MM.1S (cell line): ENCODE measurements around the gene NKRF.

Experiments used
- DNase-seq: peaks from one replicate; pipeline ENCODE4 v3.0.0-alpha.2; 2015
- H2AFZ ChIP-seq: fragments of 300-600 bp; sonication (generic); 2 replicates; pipeline ENCODE4 v1.6.0; 2016; ENCODE audit warnings: antibody characterized with exemption, low read length
- H3F3A ChIP-seq: fragments of 300-600 bp; sonication (generic); 2 replicates; pipeline ENCODE4 v1.6.1; 2016; ENCODE audit warnings: mild to moderate bottlenecking, antibody characterized with exemption, low read length, moderate library complexity, mixed read lengths; ENCODE audit not compliant: insufficient read depth
- H3K27ac ChIP-seq: fragments of 300-600 bp; sonication (generic); 2 replicates; pipeline ENCODE4 v1.5.1; 2016; ENCODE audit warnings: mild to moderate bottlenecking, low read length
- H3K27me3 ChIP-seq: fragments of 300-600 bp; sonication (generic); replicated peaks from 2 replicates; pipeline ENCODE4 v1.6.0; 2016; ENCODE audit warnings: low read length; ENCODE audit not compliant: insufficient read depth
- H3K36me3 ChIP-seq: fragments of 300-600 bp; sonication (generic); replicated peaks from 2 replicates; pipeline ENCODE4 v1.6.1; 2016; ENCODE audit warnings: mild to moderate bottlenecking, low read length, mixed read lengths; ENCODE audit not compliant: insufficient read depth
- H3K4me1 ChIP-seq: fragments of 300-600 bp; sonication (generic); 2 replicates; pipeline ENCODE4 v1.6.1; 2016; ENCODE audit warnings: low read length, mixed read lengths
- H3K4me2 ChIP-seq: fragments of 300-600 bp; sonication (generic); 2 replicates; pipeline ENCODE4 v1.6.0; 2016; ENCODE audit warnings: low read depth, low read length
- H3K4me3 ChIP-seq: fragments of 300-600 bp; sonication (generic); 2 replicates; pipeline ENCODE4 v1.5.1; 2016; ENCODE audit warnings: low read length, mixed read lengths
- H3K79me2 ChIP-seq: fragments of 300-600 bp; sonication (generic); 2 replicates; pipeline ENCODE4 v1.6.1; 2016; ENCODE audit warnings: mixed run types, low read length, mixed read lengths
- H3K9ac ChIP-seq: fragments of 300-600 bp; sonication (generic); 2 replicates; pipeline ENCODE4 v1.6.1; 2016; ENCODE audit warnings: low read length, mixed read lengths
- H3K9me2 ChIP-seq: fragments of 300-600 bp; sonication (generic); replicated peaks from 2 replicates; pipeline ENCODE4 v1.6.1; 2016; ENCODE audit warnings: mild to moderate bottlenecking, low read length, mixed read lengths; ENCODE audit not compliant: insufficient read depth
- H3K9me3 ChIP-seq: fragments of 300-600 bp; sonication (generic); replicated peaks from 2 replicates; pipeline ENCODE4 v1.6.1; 2016; ENCODE audit warnings: mild to moderate bottlenecking, low read length, mixed read lengths; ENCODE audit not compliant: insufficient read depth
- H4K20me1 ChIP-seq: fragments of 300-600 bp; sonication (generic); 2 replicates; pipeline ENCODE4 v1.6.1; 2016; ENCODE audit warnings: mild to moderate bottlenecking, low read length, moderate library complexity, mixed read lengths; ENCODE audit not compliant: insufficient read depth
- CTCF ChIP-seq: fragments of 300-600 bp; sonication (generic); IDR thresholded peaks from 2 replicates; pipeline ENCODE4 v1.5.1; 2016; ENCODE audit warnings: antibody characterized with exemption, low read length, mixed read lengths
- EZH2 ChIP-seq: fragments of 300-600 bp; sonication (generic); optimal IDR thresholded peaks from 2 replicates; pipeline ENCODE3; 2017; ENCODE audit warnings: low read depth, mild to moderate bottlenecking, antibody characterized with exemption, low read length, mixed read lengths
- EZH2phosphoT487 ChIP-seq: fragments of 300-600 bp; sonication (generic); IDR thresholded peaks from 2 replicates; pipeline ENCODE4 v1.6.1; 2018; ENCODE audit warnings: antibody characterized with exemption, low read length

Gene NKRF

DNA sequence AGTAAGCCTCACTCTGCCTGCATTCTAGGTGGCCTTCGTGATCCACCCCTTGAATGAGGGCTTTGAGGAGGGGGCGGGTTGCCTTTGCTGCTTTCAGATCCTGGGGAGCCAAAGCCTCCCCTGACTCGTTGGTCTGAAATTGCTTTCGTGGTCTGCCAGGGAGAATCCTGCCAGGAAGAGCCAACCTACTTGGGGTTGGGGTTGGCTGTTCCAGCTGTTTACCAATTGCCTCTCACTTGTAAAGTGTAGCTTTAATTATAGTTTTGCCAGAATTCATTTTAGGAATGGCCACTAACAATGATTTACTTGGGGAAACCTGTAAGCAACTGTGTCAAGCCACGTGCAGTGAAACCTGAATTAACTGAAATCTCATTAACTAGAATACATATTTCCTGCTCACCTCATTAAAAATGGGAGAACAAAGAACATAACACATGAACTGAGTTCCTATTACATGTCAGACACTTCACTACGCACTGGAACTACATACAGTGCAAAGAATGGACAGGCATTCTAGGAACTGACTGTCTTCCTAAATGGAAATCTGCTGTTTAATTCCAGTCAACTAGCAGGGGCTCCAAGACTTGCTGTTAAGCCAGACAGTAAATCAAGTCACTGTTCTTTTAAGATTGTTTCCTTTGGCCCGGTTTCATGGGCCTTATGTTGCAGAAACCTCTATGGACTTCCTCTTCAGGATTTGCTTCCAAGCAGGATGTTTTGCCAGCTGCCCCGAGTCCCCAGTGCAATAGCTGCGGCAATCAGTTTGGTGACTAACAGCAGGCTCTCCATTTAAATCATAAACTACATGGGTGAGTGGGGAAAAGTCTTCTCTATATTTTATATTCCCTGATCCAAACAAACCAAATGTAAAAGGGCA lies 16.4 kb upstream of the NKRF start:
- Histone ChIP-seq H3K9ac (no peak overlapping the region), H3K4me3 (no peak overlapping the region), H3K27me3 (no peaks in the 10 kb centered on the region), H3K27ac (peak overlapping the region; percentile 10; the same call in 1 of the 2 replicates), H4K20me1 (no peaks in the 10 kb centered on the region), H2AFZ (no peak overlapping the region), H3F3A (peaks cover 31% of the 10 kb centered on the region), H3K36me3 (no peaks in the 10 kb centered on the region), H3K9me2 (no peaks in the 10 kb centered on the region), H3K79me2 (peaks cover 6% of the 10 kb centered on the region; the same call in 1 of the 2 replicates), H3K9me3 (no peaks in the 10 kb centered on the region), H3K4me2 (no peak overlapping the region), H3K4me1 (peaks cover 45% of the 10 kb centered on the region)
- TF ChIP-seq EZH2, result no peak
- TF ChIP-seq CTCF, result no peak
- no peak for TF ChIP-seq EZH2phosphoT487
- no peak for DNase-seq

- Histone ChIP-seq H3K4me3 (no peak overlapping the region), H3K9me3 (no peaks in the 10 kb centered on the region), H2AFZ (no peak overlapping the region), H3K27ac (no peak overlapping the region), H3K4me2 (no peak overlapping the region), H3K79me2 (peaks cover 6% of the 10 kb centered on the region; the same call in 1 of the 2 replicates), H3K36me3 (no peaks in the 10 kb centered on the region), H4K20me1 (no peaks in the 10 kb centered on the region), H3K9ac (no peak overlapping the region), H3K9me2 (no peaks in the 10 kb centered on the region), H3F3A (peaks cover 4% of the 10 kb centered on the region), H3K27me3 (no peaks in the 10 kb centered on the region), H3K4me1 (peaks cover 15% of the 10 kb centered on the region)
- TF ChIP-seq CTCF (no peak), EZH2phosphoT487 (no peak), EZH2 (no peak)
- no peak for DNase-seq
These were observed 12.2 kb upstream of the NKRF start for GRCh38 chrX:119618439-119618838.

DNA sequence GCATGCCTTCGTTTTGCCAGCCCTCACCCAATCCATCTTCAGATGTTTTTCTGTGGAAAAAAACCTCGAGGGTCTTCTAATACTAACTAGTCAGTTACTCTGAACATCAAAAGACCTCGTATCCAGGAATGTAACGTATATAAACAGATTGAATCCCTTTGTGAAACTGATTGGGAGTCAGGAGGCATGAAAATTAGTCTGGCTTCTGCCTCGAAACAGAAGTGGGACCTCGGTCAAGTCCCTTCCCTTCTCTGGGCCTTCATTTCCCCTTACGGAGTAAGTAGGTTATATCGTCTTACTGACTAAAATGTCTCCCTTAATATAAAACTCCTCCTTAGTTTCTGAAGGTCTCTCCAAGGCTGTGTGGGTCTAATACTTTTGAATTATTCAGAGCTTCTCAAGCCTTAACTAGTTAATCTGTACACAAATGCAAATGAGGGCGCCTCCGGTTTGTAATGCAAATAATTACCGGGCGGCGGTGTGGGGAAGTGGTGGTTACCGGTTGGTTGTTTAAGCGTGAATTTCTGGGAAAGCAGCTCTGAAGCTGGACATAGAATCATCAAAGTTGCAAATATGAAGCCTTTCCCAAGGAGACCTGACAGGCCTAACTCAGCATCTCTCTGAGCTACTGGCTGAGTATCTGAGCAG lies 11.4 kb upstream of the NKRF start:
- Histone ChIP-seq H3K27me3 (no peaks in the 10 kb centered on the region), H3K4me3 (no peak overlapping the region), H3K4me1 (peaks cover 8% of the 10 kb centered on the region), H3K9ac (no peak overlapping the region), H4K20me1 (no peaks in the 10 kb centered on the region), H3K79me2 (peaks cover 2% of the 10 kb centered on the region; the same call in 1 of the 2 replicates), H3K9me3 (no peaks in the 10 kb centered on the region), H3K27ac (no peak overlapping the region), H3K36me3 (no peaks in the 10 kb centered on the region), H3F3A (peaks cover 4% of the 10 kb centered on the region), H3K4me2 (no peak overlapping the region), H3K9me2 (no peaks in the 10 kb centered on the region), H2AFZ (no peak overlapping the region)
- DNase-seq, result no peak
- no peak for TF ChIP-seq EZH2phosphoT487
- no peak for TF ChIP-seq CTCF
- no peak for TF ChIP-seq EZH2
